GM19240 (cell line): ENCODE measurements around the gene ZSCAN31.
A peak's percentile ranks its signal among the peaks of the same experiment; 100 is the strongest.
"Not testable (repeated sequence)": the region's sequence is repeated elsewhere in the genome, so short reads cannot be mapped to it uniquely, and the experiment has no call there.

Experiments used
- DNase-seq: peaks from one replicate; pipeline ENCODE4 v3.0.0; 2011; ENCODE audit warnings: low spot score; ENCODE audit not compliant: insufficient read length

Gene ZSCAN31

DNA sequence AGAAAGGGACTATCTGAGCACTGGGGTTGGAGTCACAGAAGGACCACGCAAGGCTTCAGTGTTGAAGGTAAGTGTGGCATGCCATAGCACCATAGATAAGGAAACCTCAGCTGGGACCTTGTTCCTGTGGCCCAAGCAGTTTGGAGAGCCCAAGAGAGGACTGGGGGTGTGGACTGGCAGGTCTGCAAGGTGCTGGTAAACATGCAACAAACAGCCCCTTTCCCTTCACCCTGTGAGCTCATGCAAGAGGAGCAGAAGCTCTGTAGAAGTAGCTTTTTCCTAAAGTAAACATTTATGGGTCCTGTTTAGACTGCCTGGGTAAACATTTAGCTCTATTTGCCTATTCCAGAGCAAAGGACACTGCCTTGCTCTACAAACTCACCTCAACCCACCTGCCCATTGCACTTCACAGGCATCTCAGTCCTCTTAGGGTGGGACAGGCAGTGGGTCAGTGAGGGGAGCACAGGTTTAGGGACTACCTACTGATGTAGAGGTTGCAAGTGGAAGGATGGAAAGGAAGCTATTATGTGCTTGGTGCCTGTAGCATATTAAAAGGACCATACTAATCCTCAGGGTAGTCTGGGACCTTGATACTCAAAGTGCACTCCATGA, 12.0 kb downstream of the ZSCAN31 start:
- DNase-seq: no peak

GRCh38 chr6:28322661-28323060, 13.3 kb downstream of the ZSCAN31 start:
- no peak for DNase-seq

- DNase-seq: not testable (repeated sequence)
These were observed 18.1 kb downstream of the ZSCAN31 start for GRCh38 chr6:28317866-28318265.

DNA sequence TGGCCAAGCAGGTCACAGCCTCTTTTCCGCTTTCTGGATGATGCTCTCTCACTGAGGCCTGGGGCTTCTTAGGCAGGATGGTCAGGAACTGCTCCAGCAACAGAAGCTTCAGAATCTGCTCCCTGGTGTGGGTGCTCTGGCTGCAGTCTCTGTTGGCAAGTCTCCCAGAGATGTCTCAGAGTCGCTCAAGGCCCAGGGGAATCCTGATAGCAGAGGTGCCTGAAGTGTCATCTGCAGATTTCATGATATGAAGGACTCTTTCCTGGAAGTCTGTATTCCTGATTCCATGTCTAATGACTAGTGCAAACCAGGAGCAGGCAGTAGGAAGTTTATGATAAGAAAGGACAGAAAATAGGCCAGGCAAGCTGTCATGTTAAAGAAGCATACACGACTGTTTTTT, 20.3 kb downstream of the ZSCAN31 start:
- no peak for DNase-seq

GRCh38 chr6:28312939-28313338, 23.0 kb downstream of the ZSCAN31 start:
- no peak for DNase-seq

DNA sequence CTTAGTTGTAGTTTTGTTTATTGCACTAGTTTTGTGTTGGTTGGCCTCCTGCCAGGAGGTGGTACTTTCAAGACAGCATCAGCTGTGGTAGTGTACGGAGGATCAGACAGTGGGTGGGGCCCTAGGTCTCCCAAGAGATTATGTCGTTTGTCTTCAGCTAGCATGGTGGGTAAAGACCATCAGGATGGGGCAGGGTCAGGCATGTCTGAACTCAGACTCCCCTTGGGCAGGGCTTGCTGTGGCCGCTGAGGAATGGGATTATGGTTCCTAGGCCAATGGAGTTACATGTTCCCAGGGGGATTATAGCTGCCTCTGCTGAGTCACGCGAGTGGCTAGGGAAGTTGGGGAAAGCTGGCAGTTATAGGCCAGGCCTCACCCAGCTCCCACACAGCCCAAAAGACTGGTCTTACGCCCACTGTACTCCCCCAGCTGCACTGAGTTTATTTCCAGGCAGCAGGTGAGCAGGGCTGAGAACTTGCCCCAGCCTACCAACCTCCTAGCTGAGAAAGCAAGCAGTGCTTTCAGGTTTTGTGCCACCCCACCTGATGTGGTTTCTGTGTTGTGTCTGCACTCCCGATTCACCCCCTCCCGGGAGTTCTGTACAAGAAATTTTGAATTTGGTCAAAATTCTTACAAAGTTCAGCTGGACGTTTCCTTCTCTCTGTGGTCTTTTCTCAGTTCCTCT, 24.7 kb downstream of the ZSCAN31 start:
- DNase-seq: no peak

- not testable (repeated sequence) for DNase-seq
These were observed 29.6 kb downstream of the ZSCAN31 start for GRCh38 chr6:28306363-28306762.

GRCh38 chr6:28303570-28303969, 32.4 kb downstream of the ZSCAN31 start:
- DNase-seq: peak; percentile 13

DNA sequence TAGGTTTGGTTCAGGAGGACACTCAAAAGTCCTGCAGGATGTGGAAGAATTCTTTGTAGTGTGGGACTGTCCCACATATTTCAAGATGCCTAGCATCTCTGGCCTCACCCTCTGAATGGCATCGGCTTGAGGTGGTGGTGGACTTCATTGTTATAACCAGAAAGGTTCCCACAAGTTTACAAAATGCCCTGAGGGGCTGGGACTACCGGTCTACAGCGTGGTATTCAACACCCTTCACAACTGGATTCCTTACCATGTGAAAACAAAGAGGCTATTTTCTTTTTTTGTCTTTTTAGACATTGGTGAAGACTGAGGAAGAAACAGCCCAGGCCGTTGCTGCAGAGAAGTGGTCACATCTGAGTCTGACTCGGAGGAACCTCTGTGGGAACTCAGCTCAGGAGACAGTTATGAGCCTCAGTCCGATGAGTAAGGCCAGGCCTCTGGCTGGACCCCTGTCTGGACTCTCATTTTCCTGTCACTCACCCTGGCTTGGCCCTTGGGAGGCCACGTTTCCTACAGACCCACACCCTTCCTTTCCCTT, 39.4 kb downstream of the ZSCAN31 start:
- no peak for DNase-seq

DNA sequence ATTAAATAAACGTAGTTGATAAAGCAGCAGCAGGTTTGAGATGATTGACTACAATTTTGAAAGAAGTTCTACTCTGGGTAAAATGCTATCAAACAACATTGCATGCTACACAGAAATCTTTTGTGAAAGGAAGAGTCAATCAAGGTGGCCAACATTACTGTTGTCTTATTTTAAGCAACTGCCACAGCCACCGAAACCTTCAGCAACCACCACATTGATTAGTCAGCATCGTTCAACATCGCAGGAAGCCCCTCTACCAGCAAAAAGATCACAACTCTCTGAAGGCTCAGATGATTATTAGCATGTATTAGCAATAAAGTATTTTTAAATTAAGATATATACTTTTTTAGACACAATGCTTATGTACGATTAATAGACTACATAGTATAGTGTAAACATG, 40.6 kb downstream of the ZSCAN31 start:
- DNase-seq: no peak

GRCh38 chr6:28291573-28291972, 44.4 kb downstream of the ZSCAN31 start:
- DNase-seq: no peak

GRCh38 chr6:28282926-28283325, 53.0 kb downstream of the ZSCAN31 start:
- DNase-seq: no peak

GRCh38 chr6:28281288-28282064, 54.5 kb downstream of the ZSCAN31 start, which contains the start of gene PGBD1:
Gene PGBD1, plus strand, starts transcription at chr6:28281572. Its CDS starts 2,242 bp downstream, at chr6:28283814.
- peak; percentile 11 for DNase-seq

- no peak for DNase-seq
These were observed 55.2 kb downstream of the ZSCAN31 start for GRCh38 chr6:28280595-28281287.

DNA sequence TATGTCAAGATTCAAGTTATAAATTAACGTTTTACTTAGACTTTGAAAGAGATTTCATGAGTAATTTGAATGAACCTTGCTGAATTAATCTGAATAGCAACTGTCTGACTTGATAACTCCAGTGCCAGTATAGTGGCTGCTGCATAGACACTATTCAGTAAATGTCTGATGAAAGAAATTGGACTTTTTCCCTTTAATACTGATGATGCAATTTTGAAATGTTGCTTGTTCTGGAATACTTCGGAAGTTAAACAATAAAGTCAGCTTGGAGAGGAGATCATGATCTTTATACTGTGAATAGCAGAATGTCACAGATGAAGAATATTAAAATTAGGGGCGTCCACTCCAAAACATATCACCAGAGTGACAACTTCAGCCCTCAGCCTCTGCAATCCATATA, 58.2 kb downstream of the ZSCAN31 start:
- no peak for DNase-seq

GRCh38 chr6:28274888-28275287, 61.1 kb downstream of the ZSCAN31 start:
- no peak for DNase-seq
